GM19467 (cell line): ENCODE measurements around the gene DNAH5.
"Not testable (repeated sequence)": the region's sequence is repeated elsewhere in the genome, so short reads cannot be mapped to it uniquely, and the experiment has no call there.

Source experiments
- ATAC-seq: cut with Tn5 transposase; IDR thresholded peaks from one replicate; pipeline ENCODE4 v1.9.1; 2021; ENCODE audit warnings: mild to moderate bottlenecking, moderate library complexity; ENCODE audit not compliant: unreplicated experiment

Gene DNAH5

GRCh38 chr5:13833440-13833839, 111.0 kb downstream of the DNAH5 start:
- ATAC-seq: no peak

GRCh38 chr5:13831351-13831750, 113.1 kb downstream of the DNAH5 start:
- ATAC-seq: no peak

GRCh38 chr5:13830536-13830935, 114.0 kb downstream of the DNAH5 start:
- ATAC-seq: no peak

- ATAC-seq: no peak
These were observed 123.1 kb downstream of the DNAH5 start for GRCh38 chr5:13821366-13821765.

GRCh38 chr5:13816126-13816525, 128.4 kb downstream of the DNAH5 start:
- ATAC-seq: no peak

- ATAC-seq: no peak
These were observed 130.2 kb downstream of the DNAH5 start for GRCh38 chr5:13814301-13814700.

- ATAC-seq: no peak
These were observed 134.6 kb downstream of the DNAH5 start for GRCh38 chr5:13809921-13810320.

- no peak for ATAC-seq
These were observed 140.2 kb downstream of the DNAH5 start for GRCh38 chr5:13804336-13804735.

- ATAC-seq: not testable (repeated sequence)
These were observed 145.9 kb downstream of the DNAH5 start for GRCh38 chr5:13798569-13798968.

GRCh38 chr5:13785781-13786415, 158.6 kb downstream of the DNAH5 start:
- ATAC-seq: no peak

- no peak for ATAC-seq
These were observed 160.8 kb downstream of the DNAH5 start for GRCh38 chr5:13783726-13784125.

- no peak for ATAC-seq
These were observed 164.4 kb downstream of the DNAH5 start for GRCh38 chr5:13780081-13780480.

GRCh38 chr5:13773649-13774048, 170.8 kb downstream of the DNAH5 start:
- ATAC-seq: no peak

- ATAC-seq: no peak
These were observed 173.4 kb downstream of the DNAH5 start for GRCh38 chr5:13771011-13771571.

GRCh38 chr5:13766236-13766635, 178.3 kb downstream of the DNAH5 start:
- no peak for ATAC-seq

GRCh38 chr5:13763719-13764118, 180.8 kb downstream of the DNAH5 start:
- ATAC-seq: no peak

GRCh38 chr5:13749766-13750165, 194.7 kb downstream of the DNAH5 start:
- no peak for ATAC-seq

GRCh38 chr5:13746026-13746425, 198.5 kb downstream of the DNAH5 start:
- ATAC-seq: no peak

GRCh38 chr5:13745508-13745907, 199.0 kb downstream of the DNAH5 start:
- ATAC-seq: no peak

- ATAC-seq: no peak
These were observed 204.0 kb downstream of the DNAH5 start for GRCh38 chr5:13740471-13740870.

- no peak for ATAC-seq
These were observed 205.0 kb downstream of the DNAH5 start for GRCh38 chr5:13739479-13739878.

GRCh38 chr5:13735691-13736090, 208.8 kb downstream of the DNAH5 start:
- no peak for ATAC-seq

GRCh38 chr5:13731121-13731628, 213.3 kb downstream of the DNAH5 start:
- ATAC-seq: no peak
